ENCODE data around the gene CLDN2. TPM values are rescaled to one million over a fixed set of nuclear protein-coding genes. Genes with fewer than 3 reads are reported as not detected.

The CLDN2 gene
- polyA plus RNA-seq, 3 donors: not detected

DNA sequence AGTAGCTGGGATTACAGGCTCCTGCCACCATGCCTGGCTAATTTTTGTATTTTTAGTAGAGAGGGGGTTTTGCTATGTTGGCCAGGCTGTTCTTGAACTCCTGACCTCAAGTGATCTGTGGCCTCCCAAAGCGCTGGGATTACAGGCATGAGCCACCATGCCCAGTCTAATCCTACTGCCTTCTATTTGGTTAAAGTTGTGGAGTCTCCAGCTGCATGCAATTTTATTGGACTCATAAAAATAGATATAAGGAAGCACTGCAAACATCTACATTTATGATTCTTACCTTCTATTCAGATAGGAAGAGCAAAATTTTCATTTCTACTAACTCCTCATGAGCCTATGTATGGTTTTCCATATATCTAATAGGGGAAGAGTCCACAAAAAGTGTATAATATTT, 30.7 kb upstream of the CLDN2 start:
- Histone ChIP-seq H4K20me1 (ENCODE audit: insufficient read depth, low read length) (no peaks in the 10 kb centered on the region), H3K4me3 (replicated peaks in 1 of 3; ENCODE audit: low read depth in 2 of 3, low read length in 3 of 3) (no peak overlapping the region), H3K27ac (ENCODE audit: low read depth in 1 of 2, low read length in 2 of 2) (no peak overlapping the region), H3K4me1 (ENCODE audit: control insufficient read depth in 1 of 2, insufficient read depth in 2 of 2, low read length in 2 of 2) (no peaks in the 10 kb centered on the region), H3K27me3 (ENCODE audit: control insufficient read depth in 2 of 2, insufficient read depth in 2 of 2, low read length in 2 of 2) (peaks cover 0 to 5% of the 10 kb centered on the region in 2 donors), H3K79me2 (ENCODE audit: insufficient read depth, low read length) (no peaks in the 10 kb centered on the region), H3K9ac (ENCODE audit: insufficient read depth, low read length, poor library complexity, severe bottlenecking) (no peak overlapping the region), H3K9me3 (replicated peaks in 1 of 2; ENCODE audit: control insufficient read depth in 1 of 2, insufficient read depth in 1 of 2, low read length in 2 of 2) (no peaks in the 10 kb centered on the region), H3K4me2 (replicated peaks; ENCODE audit: extremely low read depth, low read length, poor library complexity, severe bottlenecking) (no peak overlapping the region), H2AFZ (ENCODE audit: insufficient read depth, low read depth, low read length, poor library complexity, severe bottlenecking) (no peak overlapping the region), H3K36me3 (replicated peaks in 1 of 2; ENCODE audit: control insufficient read depth in 1 of 2, insufficient read depth in 2 of 2, low read length in 2 of 2) (no peaks in the 10 kb centered on the region)
- no peaks in the 10 kb centered on the region for H3K9me3 Mint-ChIP-seq
- no peaks in the 10 kb centered on the region for H3K36me3 Mint-ChIP-seq
- H3K4me3 Mint-ChIP-seq: no peak overlapping the region
- H3K27ac Mint-ChIP-seq: no peak overlapping the region
- TF ChIP-seq, protein P1, sequence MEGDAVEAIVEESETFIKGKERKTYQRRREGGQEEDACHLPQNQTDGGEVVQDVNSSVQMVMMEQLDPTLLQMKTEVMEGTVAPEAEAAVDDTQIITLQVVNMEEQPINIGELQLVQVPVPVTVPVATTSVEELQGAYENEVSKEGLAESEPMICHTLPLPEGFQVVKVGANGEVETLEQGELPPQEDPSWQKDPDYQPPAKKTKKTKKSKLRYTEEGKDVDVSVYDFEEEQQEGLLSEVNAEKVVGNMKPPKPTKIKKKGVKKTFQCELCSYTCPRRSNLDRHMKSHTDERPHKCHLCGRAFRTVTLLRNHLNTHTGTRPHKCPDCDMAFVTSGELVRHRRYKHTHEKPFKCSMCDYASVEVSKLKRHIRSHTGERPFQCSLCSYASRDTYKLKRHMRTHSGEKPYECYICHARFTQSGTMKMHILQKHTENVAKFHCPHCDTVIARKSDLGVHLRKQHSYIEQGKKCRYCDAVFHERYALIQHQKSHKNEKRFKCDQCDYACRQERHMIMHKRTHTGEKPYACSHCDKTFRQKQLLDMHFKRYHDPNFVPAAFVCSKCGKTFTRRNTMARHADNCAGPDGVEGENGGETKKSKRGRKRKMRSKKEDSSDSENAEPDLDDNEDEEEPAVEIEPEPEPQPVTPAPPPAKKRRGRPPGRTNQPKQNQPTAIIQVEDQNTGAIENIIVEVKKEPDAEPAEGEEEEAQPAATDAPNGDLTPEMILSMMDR (IDR thresholded peaks at IDR 0.05): no peak
- peaks cover 2 to 13% (median 5%) of the 10 kb centered on the region in 3 donors for H3K27me3 Mint-ChIP-seq (ENCODE audit: low read depth in 3 of 3)
- intact Hi-C loops (cut with micrococcal nuclease): no loop called here
- WGBS (ENCODE audit: insufficient coverage): no CpG with 5 or more reads among the region's 1 CpG
- DNase-seq: no peak
- no peaks in the 10 kb centered on the region for H3K4me1 Mint-ChIP-seq

DNA sequence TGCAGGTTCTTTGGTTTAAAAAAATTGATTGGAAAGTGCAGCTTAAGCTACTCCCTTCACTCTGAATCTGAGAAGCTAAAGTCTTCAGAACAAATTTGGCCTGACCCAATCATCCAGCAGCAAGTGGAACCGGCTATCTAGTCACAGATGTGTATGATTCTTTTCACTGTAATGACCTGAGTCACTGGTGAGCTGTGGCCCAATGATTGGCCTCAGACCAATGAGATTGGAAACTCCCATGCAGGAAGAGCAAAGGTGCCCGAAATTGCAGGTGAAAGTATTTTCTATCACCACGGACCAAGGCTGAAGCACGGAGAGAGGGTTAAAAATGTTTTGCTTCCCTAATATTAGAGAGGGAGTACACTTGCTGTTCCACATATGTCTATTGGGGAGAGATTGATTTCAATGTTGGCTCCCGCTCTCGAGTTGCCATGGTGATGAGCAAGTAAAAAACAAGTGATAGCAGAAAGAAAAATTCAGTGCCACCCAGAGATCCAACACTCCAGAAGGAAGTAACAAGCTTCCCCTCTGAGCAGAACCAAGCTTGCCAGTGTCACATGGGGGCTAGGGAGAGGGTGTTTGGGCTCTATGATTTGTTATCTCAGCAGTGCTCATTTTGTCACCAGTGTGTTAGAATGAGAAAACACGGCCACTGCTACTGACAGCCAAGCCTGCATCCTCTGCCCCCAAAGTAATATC, 28.3 kb upstream of the CLDN2 start:
- TF ChIP-seq, protein P1 (IDR thresholded peaks at IDR 0.05): no peak
- H3K4me1 Mint-ChIP-seq: no peaks in the 10 kb centered on the region

More for the DNA sequence above, 28.3 kb upstream of the CLDN2 start:
- H3K36me3 ChIP-seq (replicated peaks in 1 of 2; ENCODE audit: control insufficient read depth in 1 of 2, insufficient read depth in 2 of 2, low read length in 2 of 2): no peaks in the 10 kb centered on the region
- H3K9ac ChIP-seq (ENCODE audit: insufficient read depth, low read length, poor library complexity, severe bottlenecking): no peak overlapping the region
- intact Hi-C loops (cut with micrococcal nuclease): loop anchor here (5.0 to 10.0 kb wide), 2 partner anchors 1003 to 1005 kb away; no protein-coding TSS in a partner anchor
- WGBS (ENCODE audit: insufficient coverage): no CpG with 5 or more reads among the region's 7 CpGs
- H3K4me2 ChIP-seq (replicated peaks; ENCODE audit: extremely low read depth, low read length, poor library complexity, severe bottlenecking): no peak overlapping the region
- H3K27me3 ChIP-seq (ENCODE audit: control insufficient read depth in 2 of 2, insufficient read depth in 2 of 2, low read length in 2 of 2): peaks cover 0 to 5% of the 10 kb centered on the region in 2 donors
- no peak for DNase-seq
- H3K27ac Mint-ChIP-seq: no peak overlapping the region
- H3K9me3 ChIP-seq (replicated peaks in 1 of 2; ENCODE audit: control insufficient read depth in 1 of 2, insufficient read depth in 1 of 2, low read length in 2 of 2): no peaks in the 10 kb centered on the region
- no peak overlapping the region for H2AFZ ChIP-seq (ENCODE audit: insufficient read depth, low read depth, low read length, poor library complexity, severe bottlenecking)
- H3K4me1 ChIP-seq (ENCODE audit: control insufficient read depth in 1 of 2, insufficient read depth in 2 of 2, low read length in 2 of 2): no peaks in the 10 kb centered on the region
- no peaks in the 10 kb centered on the region for H4K20me1 ChIP-seq (ENCODE audit: insufficient read depth, low read length)
- H3K27me3 Mint-ChIP-seq (ENCODE audit: low read depth in 3 of 3): peaks cover 4 to 11% (median 6%) of the 10 kb centered on the region in 3 donors
- no peak overlapping the region for H3K27ac ChIP-seq (ENCODE audit: low read depth in 1 of 2, low read length in 2 of 2)
- no peak overlapping the region for H3K4me3 Mint-ChIP-seq
- H3K9me3 Mint-ChIP-seq: no peaks in the 10 kb centered on the region
- no peak overlapping the region for H3K4me3 ChIP-seq (replicated peaks in 1 of 3; ENCODE audit: low read depth in 2 of 3, low read length in 3 of 3)
- no peaks in the 10 kb centered on the region for H3K79me2 ChIP-seq (ENCODE audit: insufficient read depth, low read length)
- no peaks in the 10 kb centered on the region for H3K36me3 Mint-ChIP-seq
